Anterior cingulate cortex (tissue), 58 donors: ENCODE measurements around the gene TMEM121.

Experiments used
- DNase-seq, 58 donors: peaks; one replicate each; lab custom pipeline; 2025; lab: John Stamatoyannopoulos, UW

TMEM121 gene

GRCh38 chr14:105525326-105525725 is 1.1 kb upstream of the TMEM121 start:
- no peak for DNase-seq

GRCh38 chr14:105526776-105527380 is 495 bp downstream of the TMEM121 start:
- peak in 2 of 58 donors; percentile 12 to 33 for DNase-seq

GRCh38 chr14:105527381-105527825 is 1.0 kb downstream of the TMEM121 start:
- DNase-seq = no peak

GRCh38 chr14:105527826-105528585 is 1.6 kb downstream of the TMEM121 start:
- peak in 54 of 58 donors; percentile 40 to 86 (median 72) for DNase-seq

- peak in 8 of 58 donors; percentile 27 to 54 (median 38) for DNase-seq
Observed at GRCh38 chr14:105528586-105529318, 2.4 kb downstream of the TMEM121 start.

- no peak for DNase-seq
Observed at GRCh38 chr14:105529319-105529568, 2.9 kb downstream of the TMEM121 start.

- no peak for DNase-seq
Observed at GRCh38 chr14:105529569-105530284, 3.3 kb downstream of the TMEM121 start.

GRCh38 chr14:105530285-105531087 is 4.1 kb downstream of the TMEM121 start:
- DNase-seq = no peak

- DNase-seq = no peak
Observed at GRCh38 chr14:105531088-105531893, 4.9 kb downstream of the TMEM121 start.

GRCh38 chr14:105531894-105532623 is 5.7 kb downstream of the TMEM121 start:
- DNase-seq = no peak

GRCh38 chr14:105532735-105533141 is 6.4 kb downstream of the TMEM121 start:
- peak in 1 of 58 donors; percentile 11 for DNase-seq

- DNase-seq = no peak
Observed at GRCh38 chr14:105533391-105533790, 7.0 kb downstream of the TMEM121 start.

- DNase-seq = no peak
Observed at GRCh38 chr14:105533811-105534498, 7.6 kb downstream of the TMEM121 start.

- DNase-seq = no peak
Observed at GRCh38 chr14:105534586-105534985, 8.2 kb downstream of the TMEM121 start.

GRCh38 chr14:105536051-105536450 is 9.7 kb downstream of the TMEM121 start:
- DNase-seq = no peak

GRCh38 chr14:105536691-105537579 is 10.6 kb downstream of the TMEM121 start:
- no peak for DNase-seq
